SK-N-SH treated with all-trans-retinoic acid at 6 μM for 48 hours (cell line): ENCODE data around the gene PPARD.

Experiments
- ATAC-seq: fragments of 200-7000 bp; cut with Tn5 transposase; 3 replicates; pipeline ENCODE4 v1.9.1; 2020; ENCODE audit warnings: mild to moderate bottlenecking, moderate library complexity
- ARNTL ChIP-seq: fragments of 450-650 bp; formaldehyde crosslinking; IDR thresholded peaks from 2 replicates; pipeline ENCODE4 v1.5.0; 2020; ENCODE audit warnings: low read depth, mild to moderate bottlenecking, moderate library complexity, borderline replicate concordance
- BACH2 ChIP-seq: fragments of 250-450 bp; sonication (Bioruptor Pico); IDR thresholded peaks from 2 replicates; pipeline ENCODE4 v1.9.0; 2021; ENCODE audit warnings: mild to moderate bottlenecking, borderline replicate concordance
- CREB5 ChIP-seq: fragments of 250-450 bp; sonication (Bioruptor Pico); IDR thresholded peaks from 2 replicates; pipeline ENCODE4 v1.5.1; 2020; ENCODE audit warnings: low read depth, mild to moderate bottlenecking, moderate library complexity
- CSDC2 ChIP-seq: fragments of 250-450 bp; sonication (Bioruptor Pico); IDR thresholded peaks from 2 replicates; pipeline ENCODE4 v1.5.0; 2020; ENCODE audit warnings: mild to moderate bottlenecking, moderate library complexity
- ESRRG ChIP-seq: fragments of 250-450 bp; sonication (Bioruptor Pico); IDR thresholded peaks from 2 replicates; pipeline ENCODE4 v1.6.1; 2021; ENCODE audit warnings: mild to moderate bottlenecking
- GLIS3 ChIP-seq: fragments of 250-450 bp; sonication (Bioruptor Pico); IDR thresholded peaks from 2 replicates; pipeline ENCODE4 v1.5.0; 2020; ENCODE audit warnings: mild to moderate bottlenecking, moderate library complexity
- ISL1 ChIP-seq: fragments of 250-450 bp; sonication (Bioruptor Pico); IDR thresholded peaks from 2 replicates; pipeline ENCODE4 v2.1.2; 2022; ENCODE audit warnings: mild to moderate bottlenecking, moderate library complexity
- OSR1 ChIP-seq: fragments of 250-450 bp; sonication (Bioruptor Pico); IDR thresholded peaks from 2 replicates; pipeline ENCODE4 v1.8.0; 2022; ENCODE audit warnings: moderate library complexity, mild to moderate bottlenecking, inconsistent platforms
- PATZ1 ChIP-seq: fragments of 250-450 bp; sonication (Bioruptor Pico); IDR thresholded peaks from 2 replicates; pipeline ENCODE4 v1.8.0; 2020; ENCODE audit warnings: mild to moderate bottlenecking, moderate library complexity, borderline replicate concordance
- PPARA ChIP-seq: fragments of 250-450 bp; sonication (Bioruptor Pico); IDR thresholded peaks from 2 replicates; pipeline ENCODE4 v1.5.0; 2020; ENCODE audit warnings: mild to moderate bottlenecking, borderline replicate concordance
- RARB ChIP-seq: fragments of 250-450 bp; sonication (Bioruptor Pico); IDR thresholded peaks from 2 replicates; pipeline ENCODE4 v1.8.0; 2021; ENCODE audit warnings: mild to moderate bottlenecking, moderate library complexity
- SNAI2 ChIP-seq: fragments of 250-450 bp; sonication (Bioruptor Pico); IDR thresholded peaks from 2 replicates; pipeline ENCODE4 v1.5.0; 2020; ENCODE audit warnings: mild to moderate bottlenecking, moderate library complexity
- TCF4 ChIP-seq: fragments of 250-450 bp; sonication (Bioruptor Pico); IDR thresholded peaks from 2 replicates; pipeline ENCODE4 v1.8.0; 2021; ENCODE audit warnings: mild to moderate bottlenecking, moderate library complexity, borderline replicate concordance
- TOX ChIP-seq: fragments of 250-450 bp; sonication (Bioruptor Pico); IDR thresholded peaks from 2 replicates; pipeline ENCODE4 v1.8.0; 2021; ENCODE audit warnings: mild to moderate bottlenecking, moderate library complexity, borderline replicate concordance
- ZC3H10 ChIP-seq: fragments of 250-450 bp; sonication (Bioruptor Pico); IDR thresholded peaks from 2 replicates; pipeline ENCODE4 v1.5.1; 2021; ENCODE audit warnings: mild to moderate bottlenecking, moderate library complexity
- ZFP3 ChIP-seq: fragments of 250-450 bp; sonication (Bioruptor Pico); IDR thresholded peaks from 2 replicates; pipeline ENCODE4 v1.5.0; 2020; ENCODE audit warnings: mild to moderate bottlenecking, moderate library complexity
- ZFP30 ChIP-seq: fragments of 450-650 bp; formaldehyde crosslinking; IDR thresholded peaks from 2 replicates; pipeline ENCODE4 v1.5.0; 2022; ENCODE audit warnings: mild to moderate bottlenecking, moderate library complexity
- ZNF565 ChIP-seq: fragments of 450-650 bp; formaldehyde crosslinking; conservative IDR thresholded peaks from 2 replicates; pipeline ENCODE4 v1.5.0; 2020; ENCODE audit warnings: low read depth, mild to moderate bottlenecking, moderate library complexity
- ZNF70 ChIP-seq: fragments of 450-650 bp; formaldehyde crosslinking; IDR thresholded peaks from 2 replicates; pipeline ENCODE4 v1.5.0; 2020; ENCODE audit warnings: mild to moderate bottlenecking, moderate library complexity
- ZNF8 ChIP-seq: fragments of 450-650 bp; formaldehyde crosslinking; IDR thresholded peaks from 2 replicates; pipeline ENCODE4 v1.5.0; 2020; ENCODE audit warnings: mild to moderate bottlenecking, moderate library complexity
- TF ChIP-seq, protein P1 (sequence below): fragments of 250-450 bp; sonication (Bioruptor Pico); IDR thresholded peaks from 2 replicates; pipeline ENCODE4 v1.5.0; 2020; ENCODE audit warnings: mild to moderate bottlenecking, moderate library complexity

PPARD gene

GRCh38 chr6:35471836-35472345 lies 129.5 kb downstream of the PPARD start (continued):
- no peak for TF ChIP-seq OSR1 (CRISPR knock-in tag)
- no peak for TF ChIP-seq ISL1 (CRISPR knock-in tag)
- TF ChIP-seq CSDC2 (CRISPR knock-in tag), result no peak
- TF ChIP-seq ZNF8 (CRISPR knock-in tag), result no peak
- no peak for TF ChIP-seq PPARA
- TF ChIP-seq PATZ1, result no peak

DNA sequence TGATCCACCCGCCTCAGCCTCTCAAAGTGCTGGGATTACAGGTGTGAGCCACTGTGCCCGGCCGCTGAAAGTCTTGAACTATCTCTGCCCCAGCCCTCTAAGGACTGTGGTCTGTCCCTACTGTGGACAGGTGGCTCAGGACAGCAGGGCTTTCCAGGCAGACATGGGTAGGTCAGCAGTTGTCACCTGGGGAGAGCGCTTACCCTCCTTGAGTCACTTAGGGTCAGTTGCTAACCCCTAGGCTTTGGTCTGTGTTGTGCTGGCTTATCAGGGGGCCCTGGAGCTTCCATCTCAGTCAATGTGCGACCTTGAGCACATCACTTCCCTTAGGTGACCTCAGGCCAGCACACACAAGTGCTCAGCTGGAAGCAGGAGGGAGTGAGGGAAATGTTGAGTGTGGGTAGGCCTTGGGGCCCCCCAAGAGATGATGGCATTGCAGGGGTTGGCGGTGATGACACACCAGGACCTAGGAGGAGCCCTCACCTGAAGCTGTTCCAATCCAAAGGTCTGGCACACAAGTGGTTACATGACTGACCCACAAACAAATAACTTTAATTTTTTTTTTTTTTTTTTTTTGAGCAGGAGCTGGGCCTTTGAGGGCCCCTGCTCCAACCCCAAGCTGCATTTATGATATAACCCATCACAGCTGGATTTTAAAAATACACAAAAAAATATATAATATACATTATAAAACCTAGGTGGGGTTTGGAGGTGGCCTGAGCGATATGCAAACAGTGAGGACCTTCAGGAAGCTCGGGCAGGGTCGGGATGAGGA lies 130.9 kb downstream of the PPARD start:
- ATAC-seq, result no peak
- TF ChIP-seq ARNTL (CRISPR knock-in tag) (no peak), SNAI2 (CRISPR knock-in tag) (no peak), CREB5 (CRISPR knock-in tag) (no peak), GLIS3 (CRISPR knock-in tag) (no peak), BACH2 (CRISPR knock-in tag) (no peak), PPARA (no peak), ZFP3 (no peak), ESRRG (CRISPR knock-in tag) (no peak), TCF4 (CRISPR knock-in tag) (no peak), RARB (no peak), CSDC2 (CRISPR knock-in tag) (no peak), ZC3H10 (CRISPR knock-in tag) (no peak), OSR1 (CRISPR knock-in tag) (no peak), TOX (CRISPR knock-in tag) (no peak), ZNF70 (no peak), ZNF565 (CRISPR knock-in tag) (no peak), ZFP30 (no peak), PATZ1 (no peak)
- TF ChIP-seq, protein P1, sequence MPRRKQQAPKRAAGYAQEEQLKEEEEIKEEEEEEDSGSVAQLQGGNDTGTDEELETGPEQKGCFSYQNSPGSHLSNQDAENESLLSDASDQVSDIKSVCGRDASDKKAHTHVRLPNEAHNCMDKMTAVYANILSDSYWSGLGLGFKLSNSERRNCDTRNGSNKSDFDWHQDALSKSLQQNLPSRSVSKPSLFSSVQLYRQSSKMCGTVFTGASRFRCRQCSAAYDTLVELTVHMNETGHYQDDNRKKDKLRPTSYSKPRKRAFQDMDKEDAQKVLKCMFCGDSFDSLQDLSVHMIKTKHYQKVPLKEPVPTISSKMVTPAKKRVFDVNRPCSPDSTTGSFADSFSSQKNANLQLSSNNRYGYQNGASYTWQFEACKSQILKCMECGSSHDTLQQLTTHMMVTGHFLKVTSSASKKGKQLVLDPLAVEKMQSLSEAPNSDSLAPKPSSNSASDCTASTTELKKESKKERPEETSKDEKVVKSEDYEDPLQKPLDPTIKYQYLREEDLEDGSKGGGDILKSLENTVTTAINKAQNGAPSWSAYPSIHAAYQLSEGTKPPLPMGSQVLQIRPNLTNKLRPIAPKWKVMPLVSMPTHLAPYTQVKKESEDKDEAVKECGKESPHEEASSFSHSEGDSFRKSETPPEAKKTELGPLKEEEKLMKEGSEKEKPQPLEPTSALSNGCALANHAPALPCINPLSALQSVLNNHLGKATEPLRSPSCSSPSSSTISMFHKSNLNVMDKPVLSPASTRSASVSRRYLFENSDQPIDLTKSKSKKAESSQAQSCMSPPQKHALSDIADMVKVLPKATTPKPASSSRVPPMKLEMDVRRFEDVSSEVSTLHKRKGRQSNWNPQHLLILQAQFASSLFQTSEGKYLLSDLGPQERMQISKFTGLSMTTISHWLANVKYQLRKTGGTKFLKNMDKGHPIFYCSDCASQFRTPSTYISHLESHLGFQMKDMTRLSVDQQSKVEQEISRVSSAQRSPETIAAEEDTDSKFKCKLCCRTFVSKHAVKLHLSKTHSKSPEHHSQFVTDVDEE, result no peak

DNA sequence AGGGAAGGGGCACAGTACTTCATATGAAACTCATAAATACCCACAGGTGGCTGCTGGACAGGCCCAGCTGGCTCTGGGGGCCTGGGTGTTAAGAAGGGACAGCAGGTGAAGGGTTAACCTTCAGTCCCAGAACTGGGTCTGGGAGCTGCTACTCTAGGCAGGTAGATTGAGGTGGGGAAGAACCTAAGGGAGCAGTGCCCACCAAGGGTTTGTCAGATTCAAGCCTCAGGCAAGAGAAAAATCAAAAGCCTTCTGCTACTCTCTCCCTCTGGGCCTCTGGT lies 131.4 kb downstream of the PPARD start:
- TF ChIP-seq ZNF8 (CRISPR knock-in tag) (no peak), BACH2 (CRISPR knock-in tag) (no peak)
- TF ChIP-seq, all 23 proteins: peak for 0
- no peak; the same call in 2 of the 3 replicates for ATAC-seq
